Loucy (cell line): Measurements from ENCODE around the gene TNFRSF25.
"Not testable (repeated sequence)": the region's sequence is repeated elsewhere in the genome, so short reads cannot be mapped to it uniquely, and the experiment has no call there.

Source experiments
- H2AFZ ChIP-seq: fragments of 200-600 bp; sonication (generic); 2 replicates; pipeline ENCODE4 v1.6.0; 2016; ENCODE audit warnings: antibody characterized with exemption, mild to moderate bottlenecking, low read length, moderate library complexity
- H3F3A ChIP-seq: fragments of 200-600 bp; 2 replicates; pipeline ENCODE4 v1.6.0; 2016; ENCODE audit warnings: antibody characterized with exemption, low read depth, mild to moderate bottlenecking
- H3K27me3 ChIP-seq: fragments of 200-600 bp; sonication (generic); 2 replicates; pipeline ENCODE4 v1.6.1; 2014; ENCODE audit warnings: low read length, mild to moderate bottlenecking; ENCODE audit not compliant: insufficient read depth, poor library complexity, severe bottlenecking
- H3K36me3 ChIP-seq: fragments of 200-600 bp; sonication (generic); 2 replicates; pipeline ENCODE4 v1.6.1; 2016; ENCODE audit warnings: low read length; ENCODE audit not compliant: insufficient read depth
- H3K4me1 ChIP-seq: fragments of 200-600 bp; sonication (generic); 2 replicates; pipeline ENCODE4 v1.5.1; 2014; ENCODE audit warnings: low read length, mild to moderate bottlenecking; ENCODE audit not compliant: insufficient read depth, poor library complexity, severe bottlenecking
- H3K4me2 ChIP-seq: fragments of 200-600 bp; sonication (generic); 2 replicates; pipeline ENCODE4 v1.6.0; 2014; ENCODE audit warnings: antibody characterized with exemption, low read length, low read depth, mild to moderate bottlenecking; ENCODE audit not compliant: poor library complexity, severe bottlenecking
- H3K4me3 ChIP-seq: fragments of 200-600 bp; sonication (generic); 2 replicates; pipeline ENCODE4 v1.5.1; 2014; ENCODE audit warnings: low read length, mild to moderate bottlenecking, mixed read lengths; ENCODE audit not compliant: poor library complexity, severe bottlenecking
- H3K79me2 ChIP-seq: fragments of 200-600 bp; sonication (generic); 2 replicates; pipeline ENCODE4 v1.6.1; 2014; ENCODE audit warnings: low read length; ENCODE audit not compliant: insufficient read depth
- H3K9ac ChIP-seq: fragments of 200-600 bp; sonication (generic); 2 replicates; pipeline ENCODE4 v1.6.0; 2014; ENCODE audit warnings: mild to moderate bottlenecking, low read depth, low read length, moderate library complexity; ENCODE audit not compliant: poor library complexity, severe bottlenecking
- H3K9me2 ChIP-seq: fragments of 200-600 bp; sonication (generic); replicated peaks from 2 replicates; pipeline ENCODE4 v1.6.1; 2016; ENCODE audit warnings: low read depth, low read length, mixed read lengths
- H3K9me3 ChIP-seq: fragments of 200-600 bp; sonication (generic); 2 replicates; pipeline ENCODE4 v1.6.1; 2014; ENCODE audit warnings: mild to moderate bottlenecking, antibody characterized with exemption, low read length, low read depth; ENCODE audit not compliant: insufficient read depth
- H4K20me1 ChIP-seq: fragments of 200-600 bp; sonication (generic); 2 replicates; pipeline ENCODE4 v1.6.0; 2014; ENCODE audit warnings: antibody characterized with exemption, low read length, mild to moderate bottlenecking; ENCODE audit not compliant: insufficient read depth, poor library complexity, severe bottlenecking
- CTCF ChIP-seq: fragments of 200-600 bp; sonication (generic); conservative IDR thresholded peaks from 2 replicates; pipeline ENCODE4 v1.5.1; 2014; ENCODE audit warnings: mild to moderate bottlenecking, antibody characterized with exemption, low read length
- EZH2phosphoT487 ChIP-seq: fragments of 200-600 bp; IDR thresholded peaks from 2 replicates; pipeline ENCODE4 v1.6.1; 2018; ENCODE audit warnings: antibody characterized with exemption, mild to moderate bottlenecking, moderate library complexity, borderline replicate concordance

TNFRSF25 gene

GRCh38 chr1:6437012-6437700 lies 28.8 kb downstream of the TNFRSF25 start:
- not testable (repeated sequence) for H3K4me3 ChIP-seq, H3K4me2 ChIP-seq

GRCh38 chr1:6436277-6436676 lies 29.7 kb downstream of the TNFRSF25 start:
- H3K9ac ChIP-seq, H4K20me1 ChIP-seq, H3K4me3 ChIP-seq, H3K9me2 ChIP-seq, H2AFZ ChIP-seq, H3F3A ChIP-seq, H3K9me3 ChIP-seq, H3K4me2 ChIP-seq, H3K36me3 ChIP-seq, H3K79me2 ChIP-seq, H3K27me3 ChIP-seq, H3K4me1 ChIP-seq: not testable (repeated sequence)

More at GRCh38 chr1:6437012-6437700, 28.8 kb downstream of the TNFRSF25 start:
- not testable (repeated sequence) for H3K36me3 ChIP-seq, H3K9ac ChIP-seq, H3F3A ChIP-seq, H3K9me3 ChIP-seq, H3K27me3 ChIP-seq, H4K20me1 ChIP-seq, H3K79me2 ChIP-seq, H3K4me1 ChIP-seq, H2AFZ ChIP-seq, H3K9me2 ChIP-seq
- peak; percentile 41 for TF ChIP-seq CTCF

- Histone ChIP-seq H3K36me3 (no peaks in the 10 kb centered on the region), H2AFZ (no peak overlapping the region), H3K4me2 (no peak overlapping the region), H3K9me2 (no peaks in the 10 kb centered on the region), H3K9ac (no peak overlapping the region), H3K4me3 (no peak overlapping the region), H3K79me2 (no peaks in the 10 kb centered on the region), H3K4me1 (no peaks in the 10 kb centered on the region), H3K9me3 (no peaks in the 10 kb centered on the region), H3K27me3 (no peaks in the 10 kb centered on the region), H4K20me1 (no peaks in the 10 kb centered on the region), H3F3A (no peaks in the 10 kb centered on the region)
- TF ChIP-seq EZH2phosphoT487 = no peak
- no peak for TF ChIP-seq CTCF
Observed at GRCh38 chr1:6435547-6435946, 30.4 kb downstream of the TNFRSF25 start.

- Histone ChIP-seq H3F3A (no peaks in the 10 kb centered on the region), H3K4me2 (no peak overlapping the region), H3K9ac (no peak overlapping the region), H3K4me1 (no peaks in the 10 kb centered on the region), H3K27me3 (no peaks in the 10 kb centered on the region), H3K9me3 (no peaks in the 10 kb centered on the region), H3K36me3 (no peaks in the 10 kb centered on the region), H4K20me1 (no peaks in the 10 kb centered on the region), H3K79me2 (no peaks in the 10 kb centered on the region), H3K9me2 (no peaks in the 10 kb centered on the region), H3K4me3 (no peak overlapping the region), H2AFZ (no peak overlapping the region)
- TF ChIP-seq CTCF (no peak), EZH2phosphoT487 (no peak)
Observed at GRCh38 chr1:6435129-6435528, 30.8 kb downstream of the TNFRSF25 start.
